HG03439 (cell line): Measurements from ENCODE around the gene CAMK1D.
"Not testable (repeated sequence)": the region's sequence is repeated elsewhere in the genome, so short reads cannot be mapped to it uniquely, and the experiment has no call there.

Experiments
- ATAC-seq: cut with Tn5 transposase; IDR thresholded peaks from one replicate; pipeline ENCODE4 v1.9.1; 2021; ENCODE audit warnings: mild to moderate bottlenecking, moderate library complexity; ENCODE audit not compliant: unreplicated experiment

CAMK1D gene

GRCh38 chr10:12740813-12741212 is 391.5 kb downstream of the CAMK1D start:
- ATAC-seq, result no peak

- no peak for ATAC-seq
These were observed 392.0 kb downstream of the CAMK1D start for GRCh38 chr10:12741360-12741804.

- no peak for ATAC-seq
These were observed 393.4 kb downstream of the CAMK1D start for GRCh38 chr10:12742771-12743170.

GRCh38 chr10:12743466-12743865 is 394.1 kb downstream of the CAMK1D start:
- not testable (repeated sequence) for ATAC-seq

GRCh38 chr10:12743941-12744340 is 394.6 kb downstream of the CAMK1D start:
- ATAC-seq, result no peak

GRCh38 chr10:12748186-12748585 is 398.8 kb downstream of the CAMK1D start:
- no peak for ATAC-seq

GRCh38 chr10:12749760-12750478 is 400.6 kb downstream of the CAMK1D start:
- ATAC-seq, result no peak

- no peak for ATAC-seq
These were observed 401.3 kb downstream of the CAMK1D start for GRCh38 chr10:12750526-12751201.

GRCh38 chr10:12755075-12755474 is 405.7 kb downstream of the CAMK1D start:
- no peak for ATAC-seq

GRCh38 chr10:12757351-12757750 is 408.0 kb downstream of the CAMK1D start:
- ATAC-seq, result no peak

GRCh38 chr10:12758271-12758670 is 408.9 kb downstream of the CAMK1D start:
- no peak for ATAC-seq

- ATAC-seq, result no peak
These were observed 416.9 kb downstream of the CAMK1D start for GRCh38 chr10:12766223-12766622.

GRCh38 chr10:12768156-12769100 is 419.1 kb downstream of the CAMK1D start:
- no peak for ATAC-seq

- no peak for ATAC-seq
These were observed 420.1 kb downstream of the CAMK1D start for GRCh38 chr10:12769323-12770044.

- ATAC-seq, result no peak
These were observed 422.8 kb downstream of the CAMK1D start for GRCh38 chr10:12771981-12772760.

GRCh38 chr10:12772797-12773587 is 423.6 kb downstream of the CAMK1D start:
- ATAC-seq, result no peak

GRCh38 chr10:12774204-12774894 is 425.0 kb downstream of the CAMK1D start:
- ATAC-seq, result no peak

GRCh38 chr10:12777840-12778585 is 428.7 kb downstream of the CAMK1D start:
- no peak for ATAC-seq
